ENCODE measurements around the gene DNAJA3.

DNA sequence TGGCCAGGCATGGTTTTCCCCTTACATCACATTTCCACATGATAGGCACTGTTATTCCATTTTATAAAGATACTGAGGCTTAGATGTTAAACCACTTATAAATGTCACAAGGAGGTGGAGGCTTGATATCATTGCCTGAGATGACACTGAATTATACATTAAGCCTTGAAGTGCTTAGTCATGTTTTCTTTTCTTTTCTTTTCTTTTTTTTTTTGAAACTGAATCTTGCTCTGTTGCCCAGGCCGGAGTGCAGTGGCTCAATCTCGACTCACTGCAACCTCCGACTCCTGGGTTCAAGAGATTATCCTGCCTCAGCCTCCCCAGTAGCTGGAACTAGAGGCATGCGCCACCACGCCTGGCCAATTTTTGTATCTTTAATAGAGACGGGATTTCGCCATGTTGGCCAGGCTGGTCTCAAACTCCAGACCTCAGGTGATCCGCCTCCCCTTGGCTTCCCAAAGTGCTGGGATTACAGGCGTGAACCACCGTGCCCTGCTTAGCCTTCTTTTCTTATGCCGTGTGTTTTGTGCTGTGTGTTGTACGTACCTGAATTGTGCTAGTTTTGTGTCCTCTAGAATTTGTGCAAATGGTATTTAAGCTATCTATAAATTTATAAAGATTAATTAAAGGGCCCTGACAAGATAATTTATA lies 1.2 kb downstream of the DNAJA3 start:
- TF ChIP-seq POLR2AphosphoS5 (IDR thresholded peaks at IDR 0.05) (no peak), EP300 (IDR thresholded peaks at IDR 0.05) (no peak)

Measured in suprapubic skin (tissue), 4 donors.